Loucy (cell line): ENCODE measurements around the gene LYRM4.

ENCODE experiments used
- H2AFZ ChIP-seq: fragments of 200-600 bp; sonication (generic); 2 replicates; pipeline ENCODE4 v1.6.0; 2016; ENCODE audit warnings: antibody characterized with exemption, mild to moderate bottlenecking, low read length, moderate library complexity
- H3F3A ChIP-seq: fragments of 200-600 bp; 2 replicates; pipeline ENCODE4 v1.6.0; 2016; ENCODE audit warnings: antibody characterized with exemption, low read depth, mild to moderate bottlenecking
- H3K27me3 ChIP-seq: fragments of 200-600 bp; sonication (generic); 2 replicates; pipeline ENCODE4 v1.6.1; 2014; ENCODE audit warnings: low read length, mild to moderate bottlenecking; ENCODE audit not compliant: insufficient read depth, poor library complexity, severe bottlenecking
- H3K36me3 ChIP-seq: fragments of 200-600 bp; sonication (generic); 2 replicates; pipeline ENCODE4 v1.6.1; 2016; ENCODE audit warnings: low read length; ENCODE audit not compliant: insufficient read depth
- H3K4me1 ChIP-seq: fragments of 200-600 bp; sonication (generic); 2 replicates; pipeline ENCODE4 v1.5.1; 2014; ENCODE audit warnings: low read length, mild to moderate bottlenecking; ENCODE audit not compliant: insufficient read depth, poor library complexity, severe bottlenecking
- H3K4me2 ChIP-seq: fragments of 200-600 bp; sonication (generic); 2 replicates; pipeline ENCODE4 v1.6.0; 2014; ENCODE audit warnings: antibody characterized with exemption, low read length, low read depth, mild to moderate bottlenecking; ENCODE audit not compliant: poor library complexity, severe bottlenecking
- H3K4me3 ChIP-seq: fragments of 200-600 bp; sonication (generic); 2 replicates; pipeline ENCODE4 v1.5.1; 2014; ENCODE audit warnings: low read length, mild to moderate bottlenecking, mixed read lengths; ENCODE audit not compliant: poor library complexity, severe bottlenecking
- H3K79me2 ChIP-seq: fragments of 200-600 bp; sonication (generic); 2 replicates; pipeline ENCODE4 v1.6.1; 2014; ENCODE audit warnings: low read length; ENCODE audit not compliant: insufficient read depth
- H3K9ac ChIP-seq: fragments of 200-600 bp; sonication (generic); 2 replicates; pipeline ENCODE4 v1.6.0; 2014; ENCODE audit warnings: mild to moderate bottlenecking, low read depth, low read length, moderate library complexity; ENCODE audit not compliant: poor library complexity, severe bottlenecking
- H3K9me2 ChIP-seq: fragments of 200-600 bp; sonication (generic); replicated peaks from 2 replicates; pipeline ENCODE4 v1.6.1; 2016; ENCODE audit warnings: low read depth, low read length, mixed read lengths
- H3K9me3 ChIP-seq: fragments of 200-600 bp; sonication (generic); 2 replicates; pipeline ENCODE4 v1.6.1; 2014; ENCODE audit warnings: mild to moderate bottlenecking, antibody characterized with exemption, low read length, low read depth; ENCODE audit not compliant: insufficient read depth
- H4K20me1 ChIP-seq: fragments of 200-600 bp; sonication (generic); 2 replicates; pipeline ENCODE4 v1.6.0; 2014; ENCODE audit warnings: antibody characterized with exemption, low read length, mild to moderate bottlenecking; ENCODE audit not compliant: insufficient read depth, poor library complexity, severe bottlenecking
- CTCF ChIP-seq: fragments of 200-600 bp; sonication (generic); conservative IDR thresholded peaks from 2 replicates; pipeline ENCODE4 v1.5.1; 2014; ENCODE audit warnings: mild to moderate bottlenecking, antibody characterized with exemption, low read length
- EZH2phosphoT487 ChIP-seq: fragments of 200-600 bp; IDR thresholded peaks from 2 replicates; pipeline ENCODE4 v1.6.1; 2018; ENCODE audit warnings: antibody characterized with exemption, mild to moderate bottlenecking, moderate library complexity, borderline replicate concordance

Gene LYRM4

GRCh38 chr6:5302220-5302946, 41.6 kb upstream of the LYRM4 start:
- Histone ChIP-seq H3K4me1 (peaks cover 9% of the 10 kb centered on the region), H3F3A (no peaks in the 10 kb centered on the region), H3K36me3 (no peaks in the 10 kb centered on the region), H3K9me2 (no peaks in the 10 kb centered on the region), H3K4me3 (peak overlapping the region; percentile 16), H3K79me2 (no peaks in the 10 kb centered on the region), H2AFZ (no peak overlapping the region), H3K27me3 (no peaks in the 10 kb centered on the region), H4K20me1 (no peaks in the 10 kb centered on the region), H3K9me3 (no peaks in the 10 kb centered on the region), H3K4me2 (peak overlapping the region; percentile 41), H3K9ac (no peak overlapping the region)
- TF ChIP-seq CTCF (no peak), EZH2phosphoT487 (no peak)

- H3K79me2 ChIP-seq = no peaks in the 10 kb centered on the region
- H4K20me1 ChIP-seq = no peaks in the 10 kb centered on the region
- H3K36me3 ChIP-seq = no peaks in the 10 kb centered on the region
- TF ChIP-seq EZH2phosphoT487 (no peak), CTCF (no peak)
- no peaks in the 10 kb centered on the region for H3F3A ChIP-seq
- no peaks in the 10 kb centered on the region for H3K9me3 ChIP-seq
- no peak overlapping the region for H2AFZ ChIP-seq
- no peak overlapping the region for H3K9ac ChIP-seq
- H3K9me2 ChIP-seq = no peaks in the 10 kb centered on the region
- H3K27me3 ChIP-seq = no peaks in the 10 kb centered on the region
- peaks cover 10% of the 10 kb centered on the region for H3K4me1 ChIP-seq
- no peak overlapping the region for H3K4me2 ChIP-seq
- no peak overlapping the region for H3K4me3 ChIP-seq
Measured at GRCh38 chr6:5300206-5300764, 39.5 kb upstream of the LYRM4 start.

- H3K4me1 ChIP-seq = peaks cover 24% of the 10 kb centered on the region
- H3K4me3 ChIP-seq = no peak overlapping the region
- H2AFZ ChIP-seq = no peak overlapping the region
- no peak for TF ChIP-seq CTCF
- TF ChIP-seq EZH2phosphoT487 = no peak
- no peaks in the 10 kb centered on the region for H3K36me3 ChIP-seq
- peaks cover 4% of the 10 kb centered on the region; the same call in 1 of the 2 replicates for H3K79me2 ChIP-seq
- H3K4me2 ChIP-seq = no peak overlapping the region
- H3K9me3 ChIP-seq = no peaks in the 10 kb centered on the region
- H3K9me2 ChIP-seq = no peaks in the 10 kb centered on the region
- no peaks in the 10 kb centered on the region for H3F3A ChIP-seq
- H4K20me1 ChIP-seq = no peaks in the 10 kb centered on the region
- no peaks in the 10 kb centered on the region for H3K27me3 ChIP-seq
- no peak overlapping the region for H3K9ac ChIP-seq
Measured at GRCh38 chr6:5295623-5296022, 34.9 kb upstream of the LYRM4 start.
